Putamen (tissue), 1 donor: Measurements from ENCODE around the gene DDX10.
A peak's percentile ranks its signal among the peaks of the same experiment; 100 is the strongest.
"Not testable (repeated sequence)": the region's sequence is repeated elsewhere in the genome, so short reads cannot be mapped to it uniquely, and the experiment has no call there.

ENCODE experiments used
- DNase-seq: peaks from one replicate; pipeline ENCODE4 v3.0.0-alpha.2; 2016; ENCODE audit warnings: low spot score

The DDX10 gene

DNA sequence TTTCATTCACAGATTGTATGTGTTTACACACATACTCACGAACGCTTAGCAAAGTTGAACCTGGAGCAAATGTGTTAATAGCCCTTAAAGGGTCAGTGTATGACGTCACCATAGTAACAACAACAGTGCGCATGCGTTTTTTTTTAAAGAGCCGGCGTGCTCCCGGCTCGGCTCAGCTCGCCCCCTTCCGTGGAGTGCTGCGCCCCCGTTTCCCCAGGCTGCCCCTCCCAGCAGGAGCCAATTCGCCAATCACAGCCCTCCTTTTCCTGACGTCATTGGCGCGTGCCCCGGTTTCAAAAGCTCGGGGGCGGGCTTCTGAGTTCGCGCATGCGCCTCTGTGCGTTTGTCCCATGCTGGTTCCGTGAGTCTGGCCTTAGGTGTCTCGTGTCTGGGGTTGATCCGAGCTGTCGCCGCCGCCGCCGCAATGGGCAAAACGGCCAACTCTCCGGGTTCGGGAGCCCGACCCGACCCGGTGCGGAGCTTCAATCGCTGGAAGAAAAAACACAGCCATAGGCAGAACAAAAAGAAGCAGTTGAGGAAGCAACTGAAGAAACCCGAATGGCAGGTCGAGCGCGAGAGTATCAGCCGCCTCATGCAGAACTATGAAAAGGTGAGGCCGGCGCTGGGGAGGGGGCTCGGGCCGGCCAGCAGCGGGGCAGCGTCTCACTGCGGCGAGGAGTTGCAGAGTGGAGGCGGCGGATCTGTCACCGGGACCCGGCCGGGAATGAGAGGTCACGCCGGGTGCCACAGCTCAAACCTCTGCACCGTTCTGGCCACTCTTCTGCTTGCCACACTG lies at the start of gene DDX10:
TSS of gene DDX10 (plus strand) at position 340 of the 796 bp plus-strand sequence. CDS start at position 425, 85 bp downstream.
- peak; percentile 99 for DNase-seq

GRCh38 chr11:108616549-108616948 lies 48.3 kb upstream of the DDX10 start:
- no peak for DNase-seq

GRCh38 chr11:108617055-108617454 lies 47.8 kb upstream of the DDX10 start:
- no peak for DNase-seq

DNA sequence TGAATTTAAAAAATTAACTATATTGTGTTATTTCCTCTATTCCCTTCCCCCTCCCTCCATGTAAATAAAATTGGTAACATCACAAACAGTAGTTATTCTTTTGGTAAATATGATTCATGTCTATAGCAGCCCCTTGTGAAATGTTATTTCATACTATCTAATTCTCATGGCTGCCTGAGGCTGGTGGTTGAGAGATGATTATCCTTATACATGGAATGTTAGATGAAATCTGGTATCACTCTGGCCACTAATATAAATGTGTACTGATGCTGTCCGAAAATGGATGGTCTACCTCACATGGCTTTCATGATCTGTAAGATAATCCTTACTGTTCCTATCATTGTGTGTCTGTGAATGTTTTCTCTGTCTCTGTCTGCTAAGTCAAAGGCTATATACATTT lies 46.3 kb upstream of the DDX10 start:
- no peak for DNase-seq

DNA sequence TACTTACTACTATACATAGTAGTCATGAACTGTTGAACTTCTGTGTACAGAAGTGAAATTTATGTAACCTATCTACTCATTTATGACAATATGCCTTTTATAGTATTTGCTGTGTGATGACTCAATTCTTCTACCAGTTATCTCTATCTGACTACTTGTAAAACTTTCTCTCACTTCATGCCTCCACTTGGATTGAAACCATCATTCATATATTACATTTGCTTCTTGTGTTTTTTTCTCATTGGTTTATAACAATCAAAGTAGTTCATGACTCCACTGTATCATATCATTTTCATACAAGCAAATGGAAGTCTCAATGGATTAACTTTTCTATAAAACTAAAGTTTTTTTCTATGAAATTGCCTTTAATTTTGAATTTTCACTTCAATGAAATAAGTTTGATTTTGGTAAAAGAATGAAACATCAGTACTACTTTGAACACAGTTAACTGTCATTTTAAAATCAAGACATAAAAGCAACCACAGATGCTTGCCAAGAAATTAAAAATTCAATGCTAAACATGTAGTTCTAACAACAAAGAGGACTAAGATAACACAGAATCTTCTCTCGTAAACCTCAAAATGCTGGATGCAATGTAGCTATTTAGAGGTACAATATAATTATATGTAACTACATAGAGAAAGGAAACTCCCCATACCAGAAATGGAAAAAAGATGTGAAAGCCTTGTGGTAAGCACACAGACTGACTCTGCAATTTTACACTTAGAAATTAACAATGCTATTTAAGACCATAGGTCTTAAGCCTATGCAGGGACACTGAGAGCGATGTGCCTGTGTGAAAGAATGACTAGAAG lies 43.7 kb upstream of the DDX10 start:
- no peak for DNase-seq

GRCh38 chr11:108622341-108622740 lies 42.5 kb upstream of the DDX10 start:
- DNase-seq: no peak

DNA sequence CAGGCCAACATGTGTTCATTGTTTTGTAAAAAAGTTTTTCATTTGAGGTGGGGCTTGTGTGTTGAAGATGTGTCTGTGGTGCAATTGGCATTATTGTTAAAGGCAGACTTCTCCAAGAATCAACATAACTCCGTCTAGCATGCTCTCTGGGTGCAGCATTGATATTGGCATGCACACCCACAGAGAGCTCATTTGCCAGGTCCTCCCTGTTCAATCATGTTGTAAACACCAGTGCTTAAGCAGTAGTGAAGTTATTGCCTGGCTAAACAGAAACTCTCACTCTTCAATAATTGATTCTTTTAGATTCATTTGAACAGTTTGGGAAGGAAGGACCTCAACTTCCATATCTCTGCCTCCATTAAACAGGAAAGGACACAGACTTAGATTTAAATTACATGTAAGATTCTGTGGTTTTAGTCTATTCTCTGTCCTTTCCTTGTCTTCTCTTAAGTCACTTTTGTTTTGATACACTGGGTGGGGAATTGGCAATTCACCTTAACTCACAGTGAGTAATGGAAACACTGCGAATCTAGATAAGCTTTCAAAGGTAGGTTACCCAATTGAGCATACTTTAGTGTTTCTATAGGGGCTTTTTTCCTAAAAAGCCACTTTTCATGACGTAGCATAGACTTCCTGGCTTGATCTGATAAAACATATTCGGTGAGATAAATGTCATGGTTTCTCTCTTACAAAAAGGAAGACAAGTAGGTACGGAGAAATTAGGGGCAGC lies 40.5 kb upstream of the DDX10 start:
- no peak for DNase-seq

DNA sequence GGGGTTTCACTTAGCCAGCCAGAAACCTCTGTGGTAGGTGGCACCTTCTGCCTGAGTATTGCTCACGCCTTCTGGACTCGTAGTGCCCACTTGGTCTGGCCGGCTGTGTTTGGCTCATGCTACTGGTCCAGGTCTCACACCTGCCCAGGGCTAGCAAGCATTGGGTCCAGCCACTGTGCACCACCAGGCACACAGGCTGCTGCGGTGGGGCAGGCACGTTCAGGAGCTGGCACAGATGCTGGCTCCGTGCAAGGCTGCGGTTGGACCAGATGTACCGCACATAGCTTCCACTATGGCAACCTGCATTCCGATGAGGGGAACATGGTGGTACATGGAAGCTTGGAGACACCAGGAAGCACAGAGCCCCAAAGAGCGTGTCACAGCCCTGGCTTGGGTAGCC lies 36.5 kb upstream of the DDX10 start:
- no peak for DNase-seq

- no peak for DNase-seq
These were observed 36.1 kb upstream of the DDX10 start for GRCh38 chr11:108628812-108629211.

GRCh38 chr11:108629274-108629673 lies 35.6 kb upstream of the DDX10 start:
- no peak for DNase-seq

DNA sequence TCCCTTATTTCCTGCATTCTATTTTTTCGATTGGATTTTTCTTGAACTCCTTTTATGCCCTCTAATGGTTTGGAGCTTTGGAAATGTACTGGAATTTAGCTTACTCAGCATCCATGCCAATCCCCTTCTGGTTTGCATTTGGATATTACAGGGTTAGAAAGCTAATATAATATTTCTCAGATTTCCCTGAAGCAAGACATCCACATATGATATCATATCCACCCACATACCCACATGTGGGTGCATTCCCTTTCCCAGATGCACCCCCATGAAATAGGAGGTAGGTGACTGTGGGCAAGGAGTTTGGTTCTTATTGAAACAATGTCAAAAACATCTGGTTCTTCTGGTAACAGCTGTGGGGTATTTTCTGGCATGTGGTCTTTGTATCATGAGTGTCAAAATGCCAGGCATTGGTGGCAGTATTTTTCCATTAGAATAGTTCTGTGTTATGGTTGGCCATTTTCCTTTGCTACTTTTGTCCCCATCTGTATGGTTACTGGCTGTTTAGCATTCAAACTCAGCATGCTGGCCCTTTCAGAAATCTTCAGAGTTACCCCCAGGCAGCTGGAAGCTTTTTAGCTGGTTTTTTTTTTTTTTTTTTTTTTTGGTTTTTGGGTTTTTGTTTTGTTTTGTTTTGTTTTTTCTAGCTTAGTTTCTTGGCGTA lies 32.7 kb upstream of the DDX10 start:
- no peak for DNase-seq

- DNase-seq: no peak
These were observed 29.8 kb upstream of the DDX10 start for GRCh38 chr11:108635106-108635505.

GRCh38 chr11:108636222-108636621 lies 28.6 kb upstream of the DDX10 start:
- no peak for DNase-seq

GRCh38 chr11:108639146-108639545 lies 25.7 kb upstream of the DDX10 start:
- no peak for DNase-seq

DNA sequence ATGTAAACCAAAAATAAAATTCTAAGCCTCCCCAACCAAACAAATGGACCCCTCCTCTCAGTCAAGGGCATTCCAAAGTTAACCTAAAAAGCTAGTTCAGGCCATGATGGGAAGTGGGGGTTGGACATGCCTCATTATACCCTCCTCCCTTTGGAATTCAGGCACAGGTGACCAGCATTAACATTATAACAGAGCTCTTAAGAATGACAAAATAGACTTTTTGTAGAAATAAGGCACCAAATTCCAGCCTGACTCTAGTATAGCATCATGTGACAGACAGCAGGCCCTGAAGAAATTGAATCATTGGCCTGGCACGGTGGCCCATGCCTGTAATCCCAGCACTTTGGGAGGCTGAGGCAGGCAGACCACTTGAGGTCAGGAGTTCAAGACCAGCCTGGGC lies 23.1 kb upstream of the DDX10 start:
- DNase-seq: not testable (repeated sequence)

GRCh38 chr11:108643974-108644373 lies 20.9 kb upstream of the DDX10 start:
- DNase-seq: no peak

DNA sequence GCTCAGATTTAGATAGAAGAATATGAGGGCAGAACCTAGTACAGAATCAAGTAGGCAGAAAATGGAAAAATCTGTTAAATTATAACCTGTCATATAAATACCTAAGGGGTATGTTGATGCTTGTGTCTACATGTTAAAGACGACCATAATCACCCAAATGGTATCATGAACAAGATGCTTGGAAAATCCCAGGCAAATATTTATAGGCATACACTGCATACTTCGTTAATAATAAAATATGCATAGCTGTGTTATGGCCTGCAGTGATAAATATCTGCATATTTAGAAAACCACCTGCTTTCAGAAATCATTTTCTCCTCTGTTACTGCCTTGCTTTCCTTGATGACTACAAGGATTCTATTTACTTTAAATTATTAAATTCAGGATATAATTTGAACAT lies 18.9 kb upstream of the DDX10 start:
- DNase-seq: no peak

DNA sequence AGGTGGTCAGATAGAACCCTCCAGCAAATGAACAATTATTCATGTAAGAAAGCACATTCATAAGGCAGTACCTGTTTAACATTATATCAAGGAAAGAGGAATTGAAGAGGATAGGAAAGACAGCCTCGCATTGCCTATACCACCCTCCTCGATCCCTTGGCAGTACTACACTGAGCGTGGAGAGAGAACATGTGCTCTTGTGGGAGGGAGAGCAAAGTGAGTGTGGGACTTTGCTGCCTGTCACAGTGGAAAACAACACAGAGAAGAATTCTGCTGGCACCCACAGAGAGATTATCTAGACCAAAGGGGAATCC lies 17.5 kb upstream of the DDX10 start:
- no peak for DNase-seq

DNA sequence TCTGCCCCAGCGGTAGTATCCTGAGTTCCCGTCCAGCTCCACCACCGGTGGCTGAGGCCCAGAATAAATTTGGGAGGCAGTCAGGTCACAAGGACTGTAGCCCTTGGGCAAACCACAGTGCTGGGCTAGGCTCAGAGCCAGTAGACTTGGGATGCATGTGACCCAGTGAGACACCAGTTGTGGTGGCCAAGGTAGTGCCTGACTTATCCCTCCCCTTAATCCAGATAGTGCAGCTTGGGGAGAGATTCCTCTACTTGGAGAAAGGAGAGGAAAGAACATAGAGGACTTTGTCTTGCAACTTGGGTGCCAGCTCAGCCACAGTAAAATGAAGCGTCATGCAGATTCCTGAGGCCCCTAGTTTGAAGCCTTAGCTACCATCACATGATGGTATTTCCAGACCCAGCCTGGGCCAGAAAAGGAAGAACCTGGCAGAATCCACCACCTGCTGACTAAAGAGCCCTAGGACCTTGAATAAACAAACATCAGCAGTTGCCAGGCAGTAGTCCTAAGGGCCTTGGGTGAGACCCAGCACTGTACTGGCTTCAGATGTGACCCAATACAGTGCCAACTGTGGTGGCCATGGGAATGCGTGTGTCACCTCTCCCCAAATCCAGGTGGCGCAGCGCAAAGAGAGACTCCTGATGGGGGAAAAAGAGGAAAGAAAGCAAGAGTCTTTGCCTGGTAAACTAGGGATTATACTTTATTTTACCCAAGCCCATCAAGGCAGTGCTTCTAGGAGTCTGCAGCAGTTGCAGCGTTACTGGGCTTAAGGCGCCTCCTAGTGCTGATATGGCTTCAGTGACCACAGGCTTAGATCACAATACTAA lies 17.0 kb upstream of the DDX10 start:
- peak; percentile 63 for DNase-seq

- DNase-seq: no peak
These were observed 16.4 kb upstream of the DDX10 start for GRCh38 chr11:108648528-108648885.

GRCh38 chr11:108654100-108654499 lies 10.8 kb upstream of the DDX10 start:
- not testable (repeated sequence) for DNase-seq
